Colonic mucosa (tissue), 4 donors: ENCODE measurements around the gene TCF7L2. TPM values are rescaled to one million over a fixed set of nuclear protein-coding genes. Genes with fewer than 3 reads are reported as not detected.

ENCODE experiments used
- DNase-seq: peaks from one replicate; pipeline ENCODE4 v3.0.0-alpha.2; 2020
- H3K27ac ChIP-seq: fragments of 200-600 bp; one replicate; pipeline ENCODE4 v1.8.0; 2021
- H3K27me3 ChIP-seq: fragments of 200-600 bp; one replicate; pipeline ENCODE4 v1.8.0; 2021
- H3K36me3 ChIP-seq: fragments of 200-600 bp; one replicate; pipeline ENCODE4 v1.8.0; 2021
- H3K4me1 ChIP-seq: fragments of 200-600 bp; one replicate; pipeline ENCODE4 v1.8.0; 2021; ENCODE audit warnings: mild to moderate bottlenecking
- H3K4me3 ChIP-seq: fragments of 200-600 bp; one replicate; pipeline ENCODE4 v1.8.0; 2021
- H3K9ac ChIP-seq, 2 donors: one replicate each; pipeline ENCODE4 v1.7.0; 2013; ENCODE audit warnings: control low read depth in 2 of 2, low read depth in 2 of 2, low read length in 2 of 2
- H3K9me3 ChIP-seq: fragments of 200-600 bp; one replicate; pipeline ENCODE4 v1.8.0; 2021
- intact Hi-C: fragments of 100-400 bp; cut with DNase I; formaldehyde crosslinking; loops from one replicate; pipeline ENCODE4 v1.14.1; 2022
- total RNA-seq, 2 donors: library from RNA; stranded (reverse); fragmentation: NEBNext Ultra II Directional in 1 of 2; extraction: Animal tissue kit (Norgen Biotek cat#: 25700) in 1 of 2; gene quantifications; one replicate each; pipeline ENCODE4 v1.2.1, GENCODE V29; 2021
- TF ChIP-seq, protein P1 (sequence below): fragments of 200-600 bp; IDR thresholded peaks from one replicate; pipeline ENCODE4 v1.8.0; 2022; ENCODE audit warnings: antibody characterized with exemption, mild to moderate bottlenecking
- donor health status: healthy.
- donor health status: DM: no; HTN: no; CAD: no.
- donor health status: DM: no; HTN: no; CAD: no.

TCF7L2 gene
- total RNA-seq, 2 donors from 2014 or later: 65.1 to 98.9 TPM

DNA sequence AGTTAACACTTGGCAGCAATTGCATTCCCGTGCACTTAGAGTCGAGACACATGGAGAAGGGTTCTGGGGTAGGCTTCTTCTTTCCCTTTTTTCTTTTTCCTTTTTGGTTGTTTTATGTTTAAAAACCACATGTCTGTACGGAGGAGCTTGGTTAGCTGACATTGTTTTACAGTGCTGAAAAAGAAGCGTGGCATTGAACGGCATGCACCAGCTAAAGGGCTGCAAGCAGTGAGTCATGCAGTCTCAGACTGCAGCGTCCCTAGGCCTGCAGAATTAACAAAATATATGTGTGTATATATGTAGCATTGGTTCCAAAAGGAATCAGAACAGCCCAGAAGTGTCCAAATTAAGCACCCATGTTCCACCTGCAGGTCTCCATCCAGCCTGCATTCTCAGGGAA lies 211.0 kb downstream of the TCF7L2 start:
- TF ChIP-seq, protein P1, sequence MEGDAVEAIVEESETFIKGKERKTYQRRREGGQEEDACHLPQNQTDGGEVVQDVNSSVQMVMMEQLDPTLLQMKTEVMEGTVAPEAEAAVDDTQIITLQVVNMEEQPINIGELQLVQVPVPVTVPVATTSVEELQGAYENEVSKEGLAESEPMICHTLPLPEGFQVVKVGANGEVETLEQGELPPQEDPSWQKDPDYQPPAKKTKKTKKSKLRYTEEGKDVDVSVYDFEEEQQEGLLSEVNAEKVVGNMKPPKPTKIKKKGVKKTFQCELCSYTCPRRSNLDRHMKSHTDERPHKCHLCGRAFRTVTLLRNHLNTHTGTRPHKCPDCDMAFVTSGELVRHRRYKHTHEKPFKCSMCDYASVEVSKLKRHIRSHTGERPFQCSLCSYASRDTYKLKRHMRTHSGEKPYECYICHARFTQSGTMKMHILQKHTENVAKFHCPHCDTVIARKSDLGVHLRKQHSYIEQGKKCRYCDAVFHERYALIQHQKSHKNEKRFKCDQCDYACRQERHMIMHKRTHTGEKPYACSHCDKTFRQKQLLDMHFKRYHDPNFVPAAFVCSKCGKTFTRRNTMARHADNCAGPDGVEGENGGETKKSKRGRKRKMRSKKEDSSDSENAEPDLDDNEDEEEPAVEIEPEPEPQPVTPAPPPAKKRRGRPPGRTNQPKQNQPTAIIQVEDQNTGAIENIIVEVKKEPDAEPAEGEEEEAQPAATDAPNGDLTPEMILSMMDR: no peak
- intact Hi-C loops: no loop called here
- Histone ChIP-seq H3K36me3 (peaks cover 15% of the 10 kb centered on the region), H3K9me3 (no peaks in the 10 kb centered on the region), H3K9ac (no peak overlapping the region), H3K27me3 (no peaks in the 10 kb centered on the region), H3K4me3 (no peak overlapping the region), H3K4me1 (no peaks in the 10 kb centered on the region), H3K27ac (no peak overlapping the region)
- no peak for DNase-seq

DNA sequence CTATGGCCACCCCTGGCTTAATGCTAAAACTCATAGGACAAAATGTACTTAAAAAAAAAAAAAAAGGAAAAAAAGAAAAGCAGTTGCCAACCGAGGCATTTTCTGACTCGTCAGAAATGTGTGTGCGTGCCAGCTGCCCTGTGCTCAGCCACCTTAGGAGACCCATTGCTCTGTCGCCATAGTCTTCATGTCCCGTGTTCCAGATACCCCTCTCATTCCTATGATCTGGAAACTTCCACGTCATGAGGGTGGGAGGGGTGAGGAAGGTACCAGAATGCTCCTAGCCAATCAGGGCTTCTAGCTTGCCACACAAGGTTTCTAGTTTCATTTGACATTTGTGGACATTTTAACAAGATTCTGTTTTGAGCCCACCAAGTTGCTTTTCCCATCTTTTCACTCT lies 212.9 kb downstream of the TCF7L2 start:
- no peaks in the 10 kb centered on the region for H3K4me1 ChIP-seq
- peaks cover 15% of the 10 kb centered on the region for H3K36me3 ChIP-seq
- intact Hi-C loops: no loop called here
- no peak overlapping the region for H3K27ac ChIP-seq
- no peak overlapping the region for H3K9ac ChIP-seq
- H3K27me3 ChIP-seq: no peaks in the 10 kb centered on the region
- no peak for DNase-seq
- H3K4me3 ChIP-seq: no peak overlapping the region
- H3K9me3 ChIP-seq: no peaks in the 10 kb centered on the region
- TF ChIP-seq, protein P1: no peak

DNA sequence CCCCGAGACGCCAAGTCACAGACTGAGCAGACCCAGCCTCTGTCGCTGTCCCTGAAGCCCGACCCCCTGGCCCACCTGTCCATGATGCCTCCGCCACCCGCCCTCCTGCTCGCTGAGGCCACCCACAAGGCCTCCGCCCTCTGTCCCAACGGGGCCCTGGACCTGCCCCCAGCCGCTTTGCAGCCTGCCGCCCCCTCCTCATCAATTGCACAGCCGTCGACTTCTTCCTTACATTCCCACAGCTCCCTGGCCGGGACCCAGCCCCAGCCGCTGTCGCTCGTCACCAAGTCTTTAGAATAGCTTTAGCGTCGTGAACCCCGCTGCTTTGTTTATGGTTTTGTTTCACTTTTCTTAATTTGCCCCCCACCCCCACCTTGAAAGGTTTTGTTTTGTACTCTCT lies 215.6 kb downstream of the TCF7L2 start:
- TF ChIP-seq, protein P1: no peak
- no peaks in the 10 kb centered on the region for H3K4me1 ChIP-seq
- H3K36me3 ChIP-seq: peaks cover 9% of the 10 kb centered on the region

DNA sequence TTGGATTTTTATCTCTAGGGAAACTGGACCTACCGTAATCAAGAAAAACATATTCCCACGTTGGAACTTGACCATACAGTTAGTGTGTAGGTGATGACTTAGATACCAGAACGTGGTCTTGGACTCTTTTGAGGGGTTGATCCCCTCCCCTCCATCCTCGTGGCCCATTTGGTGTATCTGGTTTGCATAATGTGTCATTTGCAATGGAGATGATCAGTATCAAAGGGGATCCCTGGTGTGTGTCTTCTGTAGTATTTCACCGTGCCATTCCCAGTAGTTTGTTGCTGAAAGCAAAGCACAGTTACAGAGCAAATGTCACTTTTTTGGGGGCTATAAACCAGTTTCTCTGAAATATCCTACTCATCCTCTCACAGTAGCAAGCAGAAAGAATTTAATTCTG lies 217.7 kb downstream of the TCF7L2 start:
- no peaks in the 10 kb centered on the region for H3K9me3 ChIP-seq
- TF ChIP-seq, protein P1: no peak
- intact Hi-C loops: no loop called here
- H3K27ac ChIP-seq: no peak overlapping the region
- no peaks in the 10 kb centered on the region for H3K4me1 ChIP-seq
- H3K36me3 ChIP-seq: no peaks in the 10 kb centered on the region
- H3K9ac ChIP-seq: no peak overlapping the region
- no peak overlapping the region for H3K4me3 ChIP-seq
- no peaks in the 10 kb centered on the region for H3K27me3 ChIP-seq
- DNase-seq: no peak

More for the DNA sequence above, 215.6 kb downstream of the TCF7L2 start:
- no peak overlapping the region for H3K27ac ChIP-seq
- intact Hi-C loops: no loop called here
- H3K9me3 ChIP-seq: no peaks in the 10 kb centered on the region
- no peak overlapping the region for H3K4me3 ChIP-seq
- no peak overlapping the region for H3K9ac ChIP-seq
- DNase-seq: no peak
- H3K27me3 ChIP-seq: no peaks in the 10 kb centered on the region

DNA sequence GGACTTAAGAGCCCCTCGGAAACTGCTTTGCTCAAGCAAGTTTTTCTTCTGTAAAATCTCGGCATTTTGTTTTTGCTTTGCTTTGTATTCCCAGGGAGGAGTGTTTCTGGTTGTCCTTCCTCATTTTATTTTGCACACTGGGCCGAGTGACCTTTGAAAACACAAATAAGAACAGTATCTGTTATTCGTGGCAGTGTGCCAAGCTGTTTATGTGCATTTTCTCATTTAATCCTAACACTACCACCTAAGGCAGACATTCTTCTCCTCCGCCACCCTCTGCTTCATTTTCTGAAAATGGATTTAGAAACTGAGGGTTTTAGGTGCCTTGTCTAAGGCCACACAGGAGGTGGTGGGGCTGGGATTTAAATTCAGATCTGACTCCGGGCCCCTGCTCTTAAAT lies 218.5 kb downstream of the TCF7L2 start:
- H3K9me3 ChIP-seq: no peaks in the 10 kb centered on the region
- H3K4me3 ChIP-seq: no peak overlapping the region
- H3K27ac ChIP-seq: no peak overlapping the region
- no peaks in the 10 kb centered on the region for H3K36me3 ChIP-seq
- intact Hi-C loops: no loop called here
- TF ChIP-seq, protein P1: no peak
- no peaks in the 10 kb centered on the region for H3K4me1 ChIP-seq
- DNase-seq: no peak
- H3K27me3 ChIP-seq: no peaks in the 10 kb centered on the region
- H3K9ac ChIP-seq: no peak overlapping the region

DNA sequence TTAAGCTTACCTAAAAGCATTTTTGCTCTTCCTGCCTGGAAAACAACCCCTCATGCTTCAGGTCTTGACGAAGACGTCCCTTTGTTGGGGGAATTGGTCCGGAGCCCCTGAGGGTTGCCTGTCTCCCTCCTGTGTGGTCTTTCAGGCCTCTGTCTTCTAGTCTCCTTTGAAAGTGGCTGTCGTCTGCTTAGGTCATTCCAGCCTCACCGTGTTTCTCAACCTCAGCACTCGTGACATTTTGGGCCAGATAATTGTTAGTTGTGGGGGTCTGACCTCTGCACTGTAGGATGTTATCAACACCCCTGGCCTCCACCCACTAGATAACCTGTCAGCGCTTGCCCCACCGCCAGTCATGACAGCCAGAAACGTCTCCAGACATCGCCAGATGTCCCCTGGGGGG lies 219.1 kb downstream of the TCF7L2 start:
- TF ChIP-seq, protein P1: no peak

More for the DNA sequence above, 219.1 kb downstream of the TCF7L2 start:
- H3K4me1 ChIP-seq: no peaks in the 10 kb centered on the region
- H3K27ac ChIP-seq: no peak overlapping the region
- intact Hi-C loops: no loop called here
- no peak overlapping the region for H3K9ac ChIP-seq
- no peak for DNase-seq
- H3K27me3 ChIP-seq: no peaks in the 10 kb centered on the region
- no peak overlapping the region for H3K4me3 ChIP-seq
- H3K36me3 ChIP-seq: no peaks in the 10 kb centered on the region
- no peaks in the 10 kb centered on the region for H3K9me3 ChIP-seq
